Dermis microvascular lymphatic vessel endothelial cell (primary cell): ENCODE results near the gene ESRP2. TPM values are rescaled to one million over a fixed set of nuclear protein-coding genes. Genes with fewer than 3 reads are reported as not detected.

ENCODE experiments used
- DNase-seq, 2 donors: peaks; one replicate each; pipeline versions ENCODE4 v3.0.0 to v3.0.0-alpha.2; 2010; ENCODE audit warnings: low read depth in 2 of 2
- total RNA-seq: library from RNA; depleted of rRNA; stranded (reverse); fragments of >200 nt; gene quantifications from 2 replicates; pipeline ENCODE4 v1.2.1, GENCODE V29; 2014

The ESRP2 gene
- total RNA-seq, 1 donor from 2014 or later, result 0.77 TPM

DNA sequence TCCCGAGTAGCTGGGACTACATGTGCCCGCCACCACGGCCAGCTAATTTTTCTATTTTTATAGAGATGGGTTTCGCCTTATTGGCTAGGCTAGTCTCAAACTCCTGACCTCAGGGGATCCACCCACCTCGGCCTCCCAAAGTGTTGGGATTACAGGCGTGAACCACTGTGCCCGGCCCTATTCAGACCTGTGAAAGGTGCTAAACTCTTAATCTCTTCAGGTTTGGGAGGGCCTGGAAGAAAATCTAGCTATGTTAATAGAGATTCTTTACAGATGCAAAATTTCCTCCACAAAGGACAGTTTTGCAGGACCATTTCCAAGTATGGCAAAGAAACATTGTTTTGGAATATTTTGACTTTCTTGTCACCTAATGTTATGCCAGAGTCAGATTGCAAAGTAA is 6.2 kb upstream of the ESRP2 start:
- DNase-seq, result no peak

DNA sequence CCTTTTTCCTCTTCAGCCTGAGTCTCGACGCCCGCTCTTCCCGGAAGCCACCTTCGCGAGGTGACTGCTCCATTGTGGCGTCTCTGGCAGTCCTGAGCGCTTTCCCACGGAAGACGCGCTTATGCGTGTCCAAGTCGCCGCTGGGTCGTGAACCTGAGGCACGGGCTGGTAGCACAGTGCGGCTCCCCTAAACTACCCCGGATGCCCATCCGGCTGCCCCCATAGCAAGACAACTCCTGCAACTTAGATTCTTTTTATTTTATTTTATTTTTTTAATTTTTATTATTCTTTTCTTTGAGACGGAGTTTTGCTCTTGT is 2.1 kb upstream of the ESRP2 start:
- DNase-seq, result no peak

DNA sequence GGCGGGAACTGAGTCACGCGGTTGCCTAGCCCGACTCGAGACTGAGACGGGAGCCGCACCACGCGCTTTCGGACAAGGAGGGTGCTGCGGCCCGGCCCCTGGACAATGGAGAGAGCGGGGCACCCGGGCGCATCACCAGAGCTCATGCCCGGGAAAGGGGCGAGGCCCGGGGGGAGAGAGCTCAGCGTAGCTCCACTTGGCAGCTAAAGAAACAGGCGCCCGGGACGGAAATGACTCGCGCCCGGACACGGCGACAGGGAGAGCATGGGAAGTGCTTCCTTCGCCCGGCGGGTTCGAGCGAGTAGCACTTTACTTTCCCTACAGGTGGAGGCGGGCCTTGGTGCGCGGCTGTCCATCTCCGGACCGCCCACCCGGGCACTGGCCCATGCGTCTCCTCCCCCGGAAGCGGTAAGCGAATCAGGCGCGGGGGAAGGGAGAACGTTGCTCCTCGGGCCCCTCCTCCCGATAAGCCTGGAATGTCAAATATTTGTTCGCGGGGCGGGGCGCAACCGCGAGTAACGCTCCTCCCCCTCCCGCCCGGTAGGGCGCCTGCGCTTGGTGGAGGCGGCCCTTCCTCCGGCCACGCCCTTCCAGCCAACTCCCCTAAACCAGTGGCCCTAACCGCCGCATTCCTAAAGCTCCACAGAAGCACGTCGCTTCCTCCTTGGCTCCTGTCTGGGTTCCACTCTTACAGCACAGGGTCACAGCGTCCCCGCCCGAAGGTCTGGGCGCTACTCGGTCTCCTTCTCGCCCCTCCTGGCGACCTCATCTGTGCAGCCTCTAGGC is 1.5 kb upstream of the ESRP2 start:
- peak; percentile 94 to 98 for DNase-seq

DNA sequence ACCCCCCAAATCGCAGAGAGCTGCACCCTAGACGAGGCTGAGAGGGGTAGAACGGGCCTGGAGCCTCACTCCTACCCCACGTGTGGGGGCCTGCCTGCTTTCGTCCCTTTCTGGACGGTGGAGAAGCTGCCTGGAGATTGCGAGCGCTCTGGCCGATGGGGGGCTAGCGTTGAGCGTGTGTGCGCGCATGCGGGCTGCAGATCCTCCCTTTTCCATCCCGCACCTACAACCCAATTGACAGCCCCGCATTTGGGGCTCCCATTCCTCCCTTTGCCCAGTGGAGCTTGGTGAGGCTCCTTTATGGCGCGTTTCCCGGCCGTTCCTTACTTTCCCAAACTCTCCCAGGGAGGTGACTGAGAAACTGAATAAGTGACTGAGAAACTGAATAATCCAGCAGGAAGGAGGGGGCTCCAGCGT is 907 bp upstream of the ESRP2 start:
- no peak for DNase-seq

DNA sequence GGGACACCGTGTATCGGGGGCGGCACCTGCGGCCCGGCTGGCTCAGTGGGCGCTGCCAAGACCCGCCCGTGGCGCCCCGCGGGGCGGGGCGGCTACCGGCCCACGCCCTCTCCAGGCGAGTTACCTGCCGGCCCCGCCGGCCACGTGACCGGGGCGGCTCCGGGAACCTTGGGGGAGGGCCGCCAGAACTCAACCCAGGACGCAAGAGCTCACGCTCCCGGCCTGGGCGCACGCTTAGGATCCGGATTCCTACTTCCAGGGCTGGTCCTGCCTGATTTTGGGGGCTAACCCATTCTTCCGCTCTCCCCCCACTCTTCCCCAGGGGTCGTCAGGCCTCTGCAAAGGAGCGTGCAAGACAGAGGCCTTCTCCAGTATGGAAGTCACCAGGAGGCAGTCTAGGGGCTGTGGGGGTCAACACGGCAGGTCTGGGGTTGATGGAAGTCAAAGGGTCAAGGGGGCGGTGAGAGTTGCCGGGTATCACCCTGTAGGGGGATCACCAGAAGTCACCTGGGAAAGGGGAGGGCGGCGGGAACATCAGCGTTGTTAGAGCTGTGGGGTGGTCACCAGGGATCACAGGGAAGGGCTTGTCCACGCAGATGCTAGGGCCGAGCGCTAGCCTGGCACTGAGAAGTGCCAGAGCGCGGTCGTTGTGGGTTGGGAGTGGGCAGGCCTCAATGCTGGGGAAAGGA is 354 bp upstream of the ESRP2 start:
- peak in 1 of 2 donors; percentile 41 for DNase-seq

DNA sequence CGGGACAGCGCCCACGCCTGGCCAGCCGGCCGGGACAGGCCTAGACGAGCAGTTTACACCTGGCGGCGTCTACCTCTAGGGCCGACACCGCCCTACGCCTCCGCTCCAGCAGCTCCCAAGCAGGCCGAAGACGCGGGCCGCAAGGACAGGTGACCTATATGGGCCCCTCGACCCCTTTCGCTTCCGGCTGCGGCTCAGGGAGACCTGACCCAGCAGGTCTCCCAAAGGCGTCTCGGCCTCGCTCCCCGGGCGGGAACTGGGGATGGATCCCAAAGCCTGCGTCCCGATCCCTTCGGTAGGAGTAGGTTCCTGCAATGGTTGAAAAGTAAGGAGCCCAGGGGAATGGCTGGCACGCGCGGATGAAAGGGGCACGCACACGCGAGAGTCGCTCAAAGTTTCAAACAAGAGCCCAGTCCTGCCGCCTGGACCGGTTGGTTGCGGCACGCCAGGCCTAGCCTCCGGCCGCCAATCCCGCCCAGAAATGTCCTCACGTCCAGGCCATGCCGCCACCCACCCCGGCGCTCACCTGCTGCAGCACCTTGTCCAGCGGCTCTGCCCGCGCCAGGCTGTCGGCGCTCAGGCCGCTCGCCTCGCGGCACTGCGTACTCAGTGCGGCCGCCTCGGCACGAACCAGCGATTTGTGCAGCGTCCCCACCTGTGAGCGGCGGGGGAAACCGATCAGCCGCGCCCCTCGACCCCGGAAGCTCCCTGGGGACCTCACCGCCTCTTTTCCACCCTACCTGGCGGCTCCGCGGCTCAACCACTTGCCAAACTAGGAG is 630 bp downstream of the ESRP2 start:
- no peak for DNase-seq

DNA sequence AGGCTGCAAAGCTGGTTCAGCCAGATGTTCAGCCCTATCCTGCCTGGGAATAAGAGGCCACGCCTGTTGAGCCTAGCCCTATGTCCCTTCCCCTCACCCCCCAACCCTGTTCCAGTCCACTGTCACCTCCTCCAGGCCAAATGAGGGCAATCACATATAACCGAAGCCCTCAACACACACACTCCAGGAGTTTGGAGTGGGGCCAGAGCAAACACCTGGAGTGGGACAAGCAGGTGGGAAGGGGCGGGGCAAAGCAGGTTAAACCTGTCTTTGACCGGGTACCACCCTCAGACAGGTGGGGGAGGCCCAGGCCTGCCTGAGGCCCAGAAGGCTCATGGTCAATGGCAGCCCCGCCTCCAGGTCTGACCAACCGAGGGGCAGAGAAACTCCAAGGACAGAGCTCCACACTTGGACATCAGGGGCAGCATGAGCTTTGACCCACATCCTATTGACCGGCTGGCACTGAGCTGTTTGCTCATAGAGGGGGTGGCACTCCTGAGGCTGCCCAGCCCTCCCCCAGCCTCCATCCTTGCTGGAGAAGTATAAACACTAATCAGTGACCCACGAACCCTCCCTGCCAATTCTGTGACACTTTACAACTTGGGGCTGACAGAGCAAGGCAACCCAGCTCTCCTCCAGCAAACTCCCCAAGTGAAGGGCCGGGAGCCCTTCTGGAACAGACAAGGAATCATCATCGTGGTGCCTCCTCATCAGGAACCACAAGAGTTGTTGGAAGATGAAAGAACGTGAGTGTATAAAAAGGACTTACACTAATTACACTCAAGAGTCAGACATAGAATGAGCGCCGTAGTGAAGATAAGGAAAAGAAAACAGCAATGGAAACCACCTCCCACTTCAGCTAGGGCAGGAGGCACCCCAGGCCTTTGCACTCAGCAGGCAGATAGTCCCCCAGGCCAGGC is 1.5 kb downstream of the ESRP2 start:
- no peak for DNase-seq

DNA sequence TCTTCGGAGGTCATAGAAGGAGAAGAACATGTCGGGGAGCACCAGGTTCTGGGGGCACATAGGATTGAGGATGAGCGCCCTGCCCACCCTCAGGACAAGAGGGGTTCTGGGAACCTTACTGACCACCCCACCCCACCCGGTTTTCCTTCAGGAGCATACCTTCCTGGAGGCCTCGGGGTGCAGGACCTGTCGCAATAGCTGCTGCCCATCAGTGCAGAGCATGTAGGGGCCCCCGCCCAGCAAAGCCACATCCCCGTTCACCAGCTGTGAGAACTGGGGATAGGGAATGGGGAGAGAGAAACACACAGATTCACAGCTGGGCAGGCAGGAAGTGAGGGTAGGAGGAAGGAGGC is 2.1 kb downstream of the ESRP2 start:
- no peak for DNase-seq

DNA sequence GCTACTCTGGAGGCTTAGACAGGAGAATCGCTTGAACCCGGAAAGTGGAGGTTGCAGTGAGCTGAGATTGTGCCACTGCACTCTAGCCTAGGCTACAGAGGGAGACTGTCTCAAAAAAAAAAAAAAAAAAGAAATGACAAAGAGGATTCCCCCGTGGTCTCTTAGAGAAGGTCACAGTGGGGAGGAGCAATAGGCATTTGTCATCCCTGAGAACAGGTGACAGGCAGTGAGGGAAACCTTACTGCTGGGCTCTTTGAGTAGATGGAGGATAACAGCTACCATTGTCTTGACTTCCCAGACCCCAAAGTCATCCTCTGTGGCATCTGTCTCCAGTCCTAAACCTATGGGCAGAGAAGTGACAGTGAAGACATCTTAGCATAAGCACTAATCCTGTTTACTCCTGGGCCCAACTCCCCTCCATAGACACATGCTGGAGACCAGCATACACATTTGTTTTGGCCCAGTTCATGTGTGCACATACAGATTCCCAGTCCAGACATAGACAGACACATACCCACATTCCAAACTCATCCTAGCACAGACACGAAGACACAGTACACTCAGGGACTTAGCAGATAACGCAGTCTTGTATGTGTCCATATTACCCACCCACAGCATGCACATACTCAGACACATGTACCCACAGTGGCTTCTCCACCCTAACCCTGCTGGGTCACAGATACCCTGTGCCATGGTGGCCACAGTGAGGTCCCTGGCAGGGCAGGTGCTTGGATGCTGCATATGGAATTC is 2.7 kb downstream of the ESRP2 start:
- DNase-seq, result no peak

DNA sequence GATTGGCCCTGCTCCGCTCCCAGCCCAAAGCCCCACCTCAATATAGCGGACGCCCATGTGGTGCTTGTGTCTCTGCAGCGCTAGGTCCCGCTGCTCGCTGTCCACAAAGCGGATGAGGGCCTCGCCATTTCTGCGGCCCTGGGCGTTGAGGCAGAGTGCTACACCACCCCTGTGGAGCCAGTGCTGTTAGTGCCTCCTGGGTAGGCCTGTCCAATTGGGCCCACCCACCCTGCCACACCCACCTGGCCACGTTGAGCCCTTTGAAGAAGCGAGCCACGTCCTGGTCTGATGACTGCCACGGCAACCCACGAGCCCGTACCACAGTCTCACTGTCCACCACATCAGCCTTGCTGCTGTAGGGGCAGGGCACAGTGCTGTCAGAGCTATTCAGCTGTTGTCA is 3.6 kb downstream of the ESRP2 start:
- no peak for DNase-seq

DNA sequence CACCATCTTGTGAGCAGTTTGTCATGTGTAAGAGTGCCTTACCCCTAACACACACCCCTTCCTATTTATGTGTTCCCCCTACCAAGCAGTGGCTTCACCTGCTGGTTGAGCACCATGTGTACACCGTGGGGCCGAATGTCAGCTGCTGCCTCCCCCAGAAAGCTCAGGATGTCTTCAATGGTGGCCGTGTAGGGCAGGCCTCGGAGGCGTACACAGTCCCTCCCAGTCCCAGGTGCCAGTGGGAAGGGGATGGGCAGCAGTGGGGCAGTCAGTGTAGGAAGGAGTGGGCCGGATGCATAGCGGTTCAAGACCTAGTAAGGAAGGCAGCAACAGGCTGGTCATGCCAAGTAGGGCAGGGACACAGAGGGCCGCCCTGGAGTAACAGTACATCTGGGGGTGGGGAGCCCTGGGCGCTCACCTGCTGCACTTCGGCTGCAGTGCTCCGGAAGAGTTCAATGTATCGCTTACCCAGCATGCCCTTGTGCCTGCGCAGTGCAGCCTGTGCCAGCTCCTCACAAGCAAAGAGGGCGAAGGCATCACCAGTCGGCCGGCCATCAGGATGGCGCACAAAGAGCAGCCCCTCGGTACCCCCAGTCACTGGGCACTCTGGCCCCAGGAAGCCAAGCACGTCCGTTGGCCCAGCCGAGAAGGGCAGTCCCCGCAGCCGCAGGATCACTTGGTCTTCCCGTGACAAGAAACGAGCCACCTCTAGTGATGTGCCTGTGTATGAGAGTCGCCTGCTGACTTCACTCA is 4.4 kb downstream of the ESRP2 start:
- no peak for DNase-seq

DNA sequence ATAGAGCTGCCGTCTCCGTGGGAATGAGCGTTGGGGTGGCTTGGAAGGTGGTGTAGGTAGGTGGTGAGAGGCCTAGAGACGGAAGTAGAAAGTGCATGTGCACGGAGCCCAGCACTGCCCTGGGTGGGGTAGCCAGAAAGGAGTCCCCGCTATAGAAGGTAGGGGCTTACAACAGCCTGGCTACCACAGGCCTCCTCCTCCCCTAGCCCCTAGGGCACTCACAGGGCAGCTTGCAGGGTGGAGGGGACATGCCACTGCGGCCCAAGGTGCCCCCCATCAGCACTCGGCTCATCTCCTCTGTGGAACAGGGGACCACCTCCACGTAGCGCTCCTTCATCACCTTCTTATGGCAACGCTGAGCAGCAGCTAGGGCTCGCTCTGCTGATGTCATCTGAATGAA is 5.0 kb downstream of the ESRP2 start:
- DNase-seq, result no peak

DNA sequence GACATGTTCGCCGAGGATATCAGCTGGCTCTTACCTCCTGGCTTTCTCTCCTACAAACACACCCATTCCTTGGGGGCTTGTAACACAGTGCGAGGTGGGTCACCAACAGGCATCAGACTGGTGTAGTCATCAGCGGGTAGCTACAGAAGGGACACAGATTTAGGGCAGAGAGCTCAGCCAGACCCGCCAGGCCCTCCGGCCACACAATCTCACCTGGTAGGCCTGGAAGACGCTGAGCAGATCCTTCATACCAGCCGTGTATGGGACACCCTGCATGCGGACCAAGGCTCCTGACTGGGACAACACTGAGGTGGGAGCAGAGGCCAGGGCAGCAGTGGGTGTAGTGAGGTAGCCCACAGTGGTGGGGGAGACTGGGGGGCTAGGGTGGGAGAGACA is 5.8 kb downstream of the ESRP2 start:
- no peak for DNase-seq

DNA sequence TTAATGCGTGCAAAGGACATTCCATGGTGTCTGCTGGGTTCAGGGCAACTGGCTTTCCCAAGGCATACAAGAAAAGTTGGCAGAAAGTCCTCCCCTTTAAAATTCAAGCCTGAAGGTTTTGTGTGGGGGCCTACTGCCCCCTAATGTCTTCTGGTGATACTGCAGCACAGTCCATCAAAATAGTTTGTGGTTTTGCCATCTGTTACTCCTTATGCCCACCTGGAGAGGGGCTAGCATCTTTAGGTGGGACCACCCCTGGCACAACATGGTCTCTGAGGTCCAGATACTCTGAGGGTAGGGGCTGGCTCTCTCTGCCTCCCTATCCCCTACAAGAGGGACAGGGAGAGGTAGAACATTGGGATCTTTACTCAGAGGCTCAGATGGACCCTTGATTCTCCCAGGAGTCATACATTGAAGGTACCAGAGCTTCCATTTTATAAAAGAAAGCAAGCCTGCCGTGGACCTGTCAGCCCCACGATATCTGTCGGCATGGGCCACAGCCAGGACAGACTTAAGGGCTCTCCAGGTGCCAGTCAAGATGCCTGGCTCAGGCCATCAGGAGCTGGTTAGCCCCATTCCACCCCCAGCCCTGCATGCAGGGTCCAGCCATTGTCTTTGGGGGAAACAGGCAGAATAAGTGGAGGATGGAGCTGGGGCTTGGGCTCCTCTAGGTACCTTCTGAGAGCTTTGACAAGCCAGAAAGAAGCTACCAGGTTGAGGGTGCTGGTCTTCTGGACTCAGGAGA is 6.3 kb downstream of the ESRP2 start:
- DNase-seq, result peak; percentile 49 to 60

DNA sequence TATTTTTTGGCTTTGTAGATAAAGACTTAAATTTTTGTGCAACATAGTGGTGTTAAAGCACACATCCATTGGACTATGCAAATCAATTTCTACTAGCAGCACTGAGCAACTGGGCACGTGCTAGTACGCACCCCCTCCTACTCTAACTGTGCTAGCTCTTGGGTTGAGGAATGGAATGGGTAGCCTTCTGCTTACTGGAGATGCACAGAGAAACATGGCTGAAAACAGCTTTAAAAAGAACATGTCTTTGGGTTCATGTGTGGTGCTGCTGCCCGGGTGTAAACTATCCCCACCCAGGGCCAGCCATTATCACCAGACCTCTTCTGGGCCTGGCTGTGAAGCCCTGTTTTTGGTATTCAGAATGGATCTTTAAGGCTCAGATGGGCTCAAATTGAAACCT is 7.3 kb downstream of the ESRP2 start:
- DNase-seq, result no peak

DNA sequence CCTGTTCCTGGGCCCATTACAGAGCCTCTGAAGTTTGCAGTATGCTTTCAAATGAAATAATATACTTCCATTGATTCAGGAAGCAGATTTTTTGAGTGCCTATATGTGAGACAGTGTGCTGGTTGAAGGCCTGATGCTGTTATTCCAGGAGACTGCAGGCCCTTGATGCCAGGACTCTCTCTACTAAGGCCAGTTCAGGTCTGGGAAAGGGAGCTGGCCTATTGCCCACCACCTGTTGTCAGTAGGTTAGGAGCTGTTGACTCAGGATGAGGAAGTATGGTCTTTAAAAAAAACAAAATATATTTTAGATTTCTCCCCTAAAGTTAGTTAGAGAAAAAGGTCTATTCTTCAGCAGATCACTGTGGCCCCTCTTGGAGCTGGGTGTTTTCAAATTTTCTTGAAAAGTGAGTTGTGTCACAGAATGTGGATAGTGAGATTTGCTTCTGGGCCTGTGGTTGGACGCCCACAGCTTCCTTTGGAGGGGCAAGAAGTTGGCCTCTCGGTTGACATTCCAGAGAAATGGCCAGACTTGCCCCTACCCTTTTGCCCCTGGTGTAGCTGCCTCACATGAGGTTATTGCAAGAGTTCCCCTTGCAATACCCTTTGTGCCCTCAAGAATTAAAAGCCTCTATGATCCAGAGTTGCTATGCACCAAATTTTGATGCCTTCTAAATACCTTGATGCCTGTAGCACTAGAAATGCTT is 7.9 kb downstream of the ESRP2 start:
- peak in 1 of 2 donors; percentile 53 for DNase-seq

DNA sequence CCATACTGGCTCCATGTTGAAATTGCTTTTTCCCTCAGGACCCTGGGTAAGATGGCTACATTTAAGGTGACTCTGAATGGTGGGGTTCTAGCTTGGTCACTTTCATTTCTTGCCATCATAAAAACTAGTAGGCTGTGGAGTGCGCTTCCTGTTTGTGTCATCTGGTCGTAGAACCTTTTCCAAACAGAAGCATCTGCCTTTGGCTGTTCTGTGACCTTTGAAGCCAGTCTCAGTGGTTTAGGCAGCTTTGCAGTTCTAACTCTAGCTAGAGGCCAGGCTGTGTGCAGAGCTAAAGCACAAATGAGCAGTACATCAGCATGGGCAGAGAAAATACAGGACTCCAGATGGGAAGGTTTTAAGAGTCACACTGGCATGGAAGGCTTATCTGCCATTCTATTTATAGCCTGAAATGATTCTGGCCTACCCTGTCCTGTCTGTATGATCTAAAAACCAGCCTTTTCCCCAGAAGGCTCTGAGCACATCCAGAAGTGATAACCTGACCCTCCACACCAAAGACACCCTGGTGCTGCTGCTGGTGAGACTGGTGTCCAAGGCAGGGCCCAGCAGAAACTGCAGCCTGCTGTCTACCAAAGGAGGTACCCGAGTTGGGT is 8.6 kb downstream of the ESRP2 start:
- DNase-seq, result peak; percentile 34 to 52

DNA sequence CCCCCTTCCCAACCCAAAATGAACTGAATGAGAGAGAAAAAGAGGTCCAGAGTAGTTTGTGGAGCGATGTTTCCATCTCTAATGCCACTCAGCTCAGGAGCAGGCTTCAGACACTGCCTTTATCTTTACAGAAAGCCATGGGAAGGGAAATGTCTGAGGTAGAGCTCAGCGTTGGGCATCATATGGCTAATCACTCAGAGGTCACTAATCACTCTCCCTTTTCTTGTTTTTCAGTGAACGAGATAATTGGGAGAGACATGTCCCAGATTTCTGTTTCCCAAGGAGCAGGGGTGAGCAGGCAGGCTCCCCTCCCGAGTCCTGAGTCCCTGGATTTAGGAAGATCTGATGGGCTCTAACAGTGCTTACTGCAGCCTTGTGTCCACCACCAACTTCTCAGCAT is 9.8 kb downstream of the ESRP2 start:
- no peak for DNase-seq
